Measurements from ENCODE around the gene SLC45A2. TPM values are rescaled to one million over a fixed set of nuclear protein-coding genes. Genes with fewer than 3 reads are reported as not detected.

Gene SLC45A2
- total RNA-seq, 2 experiments from 2014 or later, result not detected

DNA sequence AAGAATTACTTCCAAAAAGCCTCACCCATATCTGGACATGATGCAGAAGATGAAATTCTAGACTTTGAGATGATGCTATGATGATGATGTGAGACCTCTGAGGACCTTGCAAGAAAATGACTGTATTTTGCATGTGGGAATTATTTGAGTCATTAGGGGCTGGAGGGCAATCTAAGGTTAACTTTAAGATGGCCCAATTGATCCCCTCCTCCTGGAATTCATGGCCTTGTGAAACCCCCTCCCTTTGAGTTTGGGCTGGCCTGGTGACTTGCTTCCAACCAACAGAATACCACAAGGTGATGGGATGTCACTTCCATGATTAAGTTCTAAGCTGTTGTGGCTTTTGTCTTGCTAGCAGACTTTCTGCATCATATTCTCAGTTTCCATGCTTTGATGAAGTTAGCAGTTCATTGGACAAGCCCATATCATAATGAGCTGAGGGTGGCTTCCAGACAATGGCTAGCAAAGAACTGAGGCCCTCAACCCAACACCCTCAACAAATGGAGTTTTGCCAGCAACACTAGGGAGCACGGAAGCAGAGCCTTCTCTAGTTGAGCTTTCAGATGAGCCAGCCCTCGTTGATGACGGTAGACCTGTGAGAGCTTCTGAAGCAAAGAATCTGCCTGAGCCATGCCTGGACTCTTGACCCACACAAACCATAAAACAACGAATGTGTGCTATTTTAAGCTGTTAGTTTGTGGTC, 30.8 kb upstream of the SLC45A2 start:
- no peaks in the 10 kb centered on the region for H3K9me3 ChIP-seq (ENCODE audit: control insufficient read depth in 1 of 2, insufficient read depth in 1 of 2, low read length in 2 of 2)
- no peaks in the 10 kb centered on the region for H3K4me1 ChIP-seq (ENCODE audit: insufficient read depth, low read length)
- Mint-ChIP-seq H3K4me1 (ENCODE audit: low read depth) (no peaks in the 10 kb centered on the region), H3K4me3 (no peak overlapping the region), H3K27ac (no peak overlapping the region), H3K36me3 (ENCODE audit: low read depth) (peaks cover 11% of the 10 kb centered on the region), H3K27me3 (no peaks in the 10 kb centered on the region), H3K9me3 (no peaks in the 10 kb centered on the region)
- H3K36me3 ChIP-seq (ENCODE audit: insufficient read depth, low read length), result peaks cover 4% of the 10 kb centered on the region
- no peak for DNase-seq
- ChIA-PET CTCF (no interaction called here), POLR2A (no interaction called here)
- TF ChIP-seq, protein P1, sequence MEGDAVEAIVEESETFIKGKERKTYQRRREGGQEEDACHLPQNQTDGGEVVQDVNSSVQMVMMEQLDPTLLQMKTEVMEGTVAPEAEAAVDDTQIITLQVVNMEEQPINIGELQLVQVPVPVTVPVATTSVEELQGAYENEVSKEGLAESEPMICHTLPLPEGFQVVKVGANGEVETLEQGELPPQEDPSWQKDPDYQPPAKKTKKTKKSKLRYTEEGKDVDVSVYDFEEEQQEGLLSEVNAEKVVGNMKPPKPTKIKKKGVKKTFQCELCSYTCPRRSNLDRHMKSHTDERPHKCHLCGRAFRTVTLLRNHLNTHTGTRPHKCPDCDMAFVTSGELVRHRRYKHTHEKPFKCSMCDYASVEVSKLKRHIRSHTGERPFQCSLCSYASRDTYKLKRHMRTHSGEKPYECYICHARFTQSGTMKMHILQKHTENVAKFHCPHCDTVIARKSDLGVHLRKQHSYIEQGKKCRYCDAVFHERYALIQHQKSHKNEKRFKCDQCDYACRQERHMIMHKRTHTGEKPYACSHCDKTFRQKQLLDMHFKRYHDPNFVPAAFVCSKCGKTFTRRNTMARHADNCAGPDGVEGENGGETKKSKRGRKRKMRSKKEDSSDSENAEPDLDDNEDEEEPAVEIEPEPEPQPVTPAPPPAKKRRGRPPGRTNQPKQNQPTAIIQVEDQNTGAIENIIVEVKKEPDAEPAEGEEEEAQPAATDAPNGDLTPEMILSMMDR (IDR thresholded peaks at IDR 0.05), result no peak
- no peak overlapping the region for H3K4me3 ChIP-seq (ENCODE audit: low read length)
- H3K27ac ChIP-seq (ENCODE audit: low read depth in 1 of 2, low read length in 2 of 2), result no peak overlapping the region
- no peaks in the 10 kb centered on the region for H3K27me3 ChIP-seq (ENCODE audit: control insufficient read depth in 1 of 2, insufficient read depth in 2 of 2, low read length in 2 of 2)
- no peak for ATAC-seq (ENCODE audit: poor library complexity)
- intact Hi-C loops (cut with DNase I, micrococcal nuclease), result no loop called here

DNA sequence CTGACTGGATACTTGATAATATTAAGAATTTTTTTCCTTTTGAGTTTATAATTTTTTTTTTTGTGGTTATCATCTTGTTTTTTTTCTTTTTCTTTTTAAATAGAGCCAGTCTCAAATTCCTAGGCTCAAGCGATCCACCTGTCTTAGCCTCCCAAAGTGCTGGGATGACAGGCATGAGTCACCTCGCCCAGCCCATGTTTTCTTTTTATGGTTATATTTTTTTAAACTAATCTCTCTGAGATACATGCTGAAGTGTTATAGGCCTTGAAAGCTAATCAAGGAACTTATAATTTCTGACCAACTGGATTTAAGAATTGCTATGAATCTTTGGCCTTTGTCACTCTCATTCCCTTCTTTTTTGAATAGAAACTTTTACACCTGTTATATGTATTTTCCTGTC, 30.1 kb upstream of the SLC45A2 start:
- Mint-ChIP-seq H3K27me3 (no peaks in the 10 kb centered on the region), H3K36me3 (ENCODE audit: low read depth) (peaks cover 5% of the 10 kb centered on the region), H3K4me1 (ENCODE audit: low read depth) (peaks cover 1% of the 10 kb centered on the region), H3K9me3 (no peaks in the 10 kb centered on the region), H3K27ac (no peak overlapping the region), H3K4me3 (no peak overlapping the region)
- TF ChIP-seq, protein P1 (IDR thresholded peaks at IDR 0.05), result no peak
- Histone ChIP-seq H3K27ac (ENCODE audit: low read depth in 1 of 2, low read length in 2 of 2) (no peak overlapping the region), H3K4me3 (ENCODE audit: low read length) (no peak overlapping the region), H3K27me3 (ENCODE audit: control insufficient read depth in 1 of 2, insufficient read depth in 2 of 2, low read length in 2 of 2) (no peaks in the 10 kb centered on the region), H3K36me3 (ENCODE audit: insufficient read depth, low read length) (no peaks in the 10 kb centered on the region), H3K9me3 (ENCODE audit: control insufficient read depth in 1 of 2, insufficient read depth in 1 of 2, low read length in 2 of 2) (no peaks in the 10 kb centered on the region), H3K4me1 (ENCODE audit: insufficient read depth, low read length) (no peaks in the 10 kb centered on the region)
- POLR2A ChIA-PET, result no interaction called here
- ATAC-seq (ENCODE audit: poor library complexity) (no peak), DNase-seq (no peak)
- intact Hi-C loops (cut with DNase I, micrococcal nuclease), result no loop called here
- CTCF ChIA-PET, result no interaction called here

DNA sequence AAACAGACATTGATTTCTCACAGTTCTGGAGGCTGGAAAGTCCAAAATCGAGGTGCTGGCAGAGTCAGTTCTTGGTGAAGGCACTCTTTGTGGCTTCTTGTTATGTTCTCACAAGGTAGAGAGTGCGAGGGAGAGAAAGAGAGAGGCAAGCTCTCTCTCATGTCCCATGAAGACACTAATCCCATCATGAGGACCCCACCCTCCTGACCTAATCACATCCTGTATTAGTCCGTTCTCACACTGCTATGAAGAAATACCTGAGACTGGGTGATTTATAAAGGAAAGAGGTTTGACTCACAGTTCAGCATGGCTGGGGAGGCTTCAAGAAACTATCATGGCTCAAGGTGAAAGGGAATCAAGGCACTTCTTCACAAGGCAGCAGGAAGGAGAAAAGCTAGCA, 29.1 kb upstream of the SLC45A2 start:
- POLR2A ChIA-PET, result no interaction called here
- DNase-seq, result no peak
- no peaks in the 10 kb centered on the region for H3K36me3 ChIP-seq (ENCODE audit: insufficient read depth, low read length)
- H3K9me3 ChIP-seq (ENCODE audit: control insufficient read depth in 1 of 2, insufficient read depth in 1 of 2, low read length in 2 of 2), result no peaks in the 10 kb centered on the region
- peaks cover 12% of the 10 kb centered on the region for H3K4me1 Mint-ChIP-seq (ENCODE audit: low read depth)
- peaks cover 3% of the 10 kb centered on the region for H3K36me3 Mint-ChIP-seq (ENCODE audit: low read depth)
- no peak overlapping the region for H3K4me3 ChIP-seq (ENCODE audit: low read length)
- intact Hi-C loops (cut with DNase I, micrococcal nuclease), result no loop called here
- no peaks in the 10 kb centered on the region for H3K9me3 Mint-ChIP-seq
- no peaks in the 10 kb centered on the region for H3K27me3 ChIP-seq (ENCODE audit: control insufficient read depth in 1 of 2, insufficient read depth in 2 of 2, low read length in 2 of 2)
- ATAC-seq (ENCODE audit: poor library complexity), result no peak
- H3K27ac Mint-ChIP-seq, result no peak overlapping the region
- TF ChIP-seq, protein P1 (IDR thresholded peaks at IDR 0.05), result no peak
- no peaks in the 10 kb centered on the region for H3K27me3 Mint-ChIP-seq
- no peaks in the 10 kb centered on the region for H3K4me1 ChIP-seq (ENCODE audit: insufficient read depth, low read length)
- no peak overlapping the region for H3K27ac ChIP-seq (ENCODE audit: low read depth in 1 of 2, low read length in 2 of 2)
- H3K4me3 Mint-ChIP-seq, result no peak overlapping the region
- CTCF ChIA-PET, result no interaction called here
